Gastroesophageal sphincter (tissue), 4 donors: ENCODE results near the gene CIB4. TPM values are rescaled to one million over a fixed set of nuclear protein-coding genes. Genes with fewer than 3 reads are reported as not detected.

Experiments
- ATAC-seq: fragments of 150-250 bp; one replicate; pipeline ENCODE4 v1.9.1; 2016; ENCODE audit warnings: mild to moderate bottlenecking, moderate library complexity
- H3K27ac ChIP-seq, 4 donors: fragments of 200-600 bp; sonication (generic) in 3 of 4; 1 replicate in 3 of 4; 2 replicates in 1 of 4; pipeline ENCODE4 v1.5.1; 2016 to 2019
- H3K27me3 ChIP-seq: fragments of 200-600 bp; sonication (generic); one replicate; pipeline ENCODE4 v1.5.1; 2019
- H3K36me3 ChIP-seq, 2 donors: fragments of 200-600 bp; sonication (generic); one replicate each; pipeline ENCODE4 v1.5.1; 2019; ENCODE audit warnings: control low read depth in 1 of 2
- H3K4me1 ChIP-seq, 3 donors: fragments of 200-600 bp; sonication (generic); 1 replicate in 2 of 3; 2 replicates in 1 of 3; pipeline ENCODE4 v1.5.1; 2016 to 2019; ENCODE audit warnings: control low read depth in 2 of 3
- H3K4me3 ChIP-seq, 2 donors: fragments of 200-600 bp; sonication (generic); one replicate each; pipeline ENCODE4 v1.5.1; 2019; ENCODE audit warnings: mild to moderate bottlenecking in 1 of 2, moderate library complexity in 1 of 2
- H3K9me3 ChIP-seq, 3 donors: fragments of 200-600 bp; sonication (generic); one replicate each; pipeline ENCODE4 v1.5.1; 2017 to 2019; ENCODE audit warnings: control low read depth in 2 of 3
- CTCF ChIP-seq, 4 experiments: fragments of 200-600 bp in 2 of 4; fragments of 450-650 bp in 2 of 4; sonication (generic) in 1 of 4; IDR thresholded peaks; one replicate each; pipeline ENCODE4 v1.5.1; 2017 to 2019; ENCODE audit warnings: antibody characterized with exemption in 4 of 4, mild to moderate bottlenecking in 2 of 4, moderate library complexity in 2 of 4
- EP300 ChIP-seq: sonication (generic); formaldehyde crosslinking; IDR thresholded peaks from one replicate; pipeline ENCODE4 v1.6.1; 2017; ENCODE audit warnings: antibody characterized with exemption, mild to moderate bottlenecking
- POLR2A ChIP-seq, 2 donors: fragments of 450-650 bp; IDR thresholded peaks; one replicate each; pipeline ENCODE4 v1.6.1; 2017; ENCODE audit warnings: antibody characterized with exemption in 2 of 2, mild to moderate bottlenecking in 2 of 2, moderate library complexity in 1 of 2
- POLR2AphosphoS5 ChIP-seq: sonication (generic); formaldehyde crosslinking; IDR thresholded peaks from one replicate; pipeline ENCODE4 v1.6.1; 2017; ENCODE audit warnings: antibody characterized with exemption
- WGBS, 2 donors: methylation state at CpG; one replicate each; pipeline ENCODE4 v1.1.5; 2018; ENCODE audit warnings: low coverage in 1 of 2; 5-methylcytosine and 5-hydroxymethylcytosine counted together
- total RNA-seq, 4 donors: library from RNA; depleted of rRNA; stranded (reverse); fragments of >200 nt; gene quantifications; one replicate each; pipeline ENCODE4 v1.1.0, GENCODE V29; 2016

Gene CIB4
- total RNA-seq, 4 donors from 2014 or later, result not detected

GRCh38 chr2:26591619-26592505, 49.3 kb downstream of the CIB4 start:
- no peaks in the 10 kb centered on the region for H3K4me1 ChIP-seq
- H3K36me3 ChIP-seq, result no peaks in the 10 kb centered on the region
- TF ChIP-seq CTCF (IDR thresholded peaks at IDR 0.05) (no peak), POLR2A (IDR thresholded peaks at IDR 0.05) (no peak), EP300 (no peak), POLR2AphosphoS5 (no peak)
- no peaks in the 10 kb centered on the region for H3K9me3 ChIP-seq
- H3K4me3 ChIP-seq, result no peak overlapping the region
- ATAC-seq, result no peak
- H3K27ac ChIP-seq, result no peak overlapping the region
- H3K27me3 ChIP-seq, result peaks cover 33% of the 10 kb centered on the region
- WGBS, 2 donors, result 71 to 100% methylated on average over 2 to 6 of the region's 12 CpGs

GRCh38 chr2:26590980-26591618, 50.1 kb downstream of the CIB4 start:
- 64 to 80% methylated on average over 2 to 9 of the region's 11 CpGs for WGBS, 2 donors
- Histone ChIP-seq H3K9me3 (no peaks in the 10 kb centered on the region), H3K4me1 (no peaks in the 10 kb centered on the region), H3K27ac (no peak overlapping the region), H3K27me3 (peaks cover 36% of the 10 kb centered on the region), H3K4me3 (no peak overlapping the region), H3K36me3 (no peaks in the 10 kb centered on the region)
- ATAC-seq, result no peak
- TF ChIP-seq POLR2AphosphoS5 (no peak), POLR2A (IDR thresholded peaks at IDR 0.05) (no peak), EP300 (no peak), CTCF (IDR thresholded peaks at IDR 0.05) (no peak)

GRCh38 chr2:26590508-26590907, 50.7 kb downstream of the CIB4 start:
- Histone ChIP-seq H3K4me3 (no peak overlapping the region), H3K4me1 (no peaks in the 10 kb centered on the region), H3K9me3 (no peaks in the 10 kb centered on the region), H3K27me3 (peaks cover 36% of the 10 kb centered on the region), H3K36me3 (no peaks in the 10 kb centered on the region), H3K27ac (no peak overlapping the region)
- 60 to 74% methylated on average over 5 of the region's 6 CpGs for WGBS, 2 donors
- TF ChIP-seq POLR2A (IDR thresholded peaks at IDR 0.05), result no peak
- no peak for TF ChIP-seq CTCF (IDR thresholded peaks at IDR 0.05)
- no peak for TF ChIP-seq POLR2AphosphoS5
- no peak for TF ChIP-seq EP300
- ATAC-seq, result no peak

- H3K36me3 ChIP-seq, result no peaks in the 10 kb centered on the region
- H3K4me1 ChIP-seq, result no peaks in the 10 kb centered on the region
- H3K9me3 ChIP-seq, result no peaks in the 10 kb centered on the region
- WGBS, 2 donors, result 87% methylated on average over 5 of the region's 6 CpGs; no CpG with 5 or more reads in 1 of the 2 donors
- peaks cover 44% of the 10 kb centered on the region for H3K27me3 ChIP-seq
- TF ChIP-seq EP300 (no peak), CTCF (IDR thresholded peaks at IDR 0.05) (no peak), POLR2A (IDR thresholded peaks at IDR 0.05) (no peak), POLR2AphosphoS5 (no peak)
- H3K27ac ChIP-seq, result no peak overlapping the region
- ATAC-seq, result no peak
- no peak overlapping the region for H3K4me3 ChIP-seq
Measured at GRCh38 chr2:26588576-26588975, 52.6 kb downstream of the CIB4 start.

GRCh38 chr2:26587994-26588393, 53.2 kb downstream of the CIB4 start:
- Histone ChIP-seq H3K27me3 (peaks cover 50% of the 10 kb centered on the region), H3K9me3 (no peaks in the 10 kb centered on the region), H3K4me3 (no peak overlapping the region), H3K27ac (no peak overlapping the region), H3K4me1 (no peaks in the 10 kb centered on the region), H3K36me3 (no peaks in the 10 kb centered on the region)
- WGBS, 2 donors, result no CpG with 5 or more reads among the region's 5 CpGs
- no peak for ATAC-seq
- no peak for TF ChIP-seq CTCF (IDR thresholded peaks at IDR 0.05)
- no peak for TF ChIP-seq EP300
- no peak for TF ChIP-seq POLR2A (IDR thresholded peaks at IDR 0.05)
- no peak for TF ChIP-seq POLR2AphosphoS5
